AG04449 (cell line): ENCODE results near the gene HINT3.
"Not testable (repeated sequence)": the region's sequence is repeated elsewhere in the genome, so short reads cannot be mapped to it uniquely, and the experiment has no call there.

Source experiments
- CTCF ChIA-PET: fragments of 350-600 bp; formaldehyde crosslinking; extraction: SDS; loops from one replicate; lab custom pipeline; 2021; ENCODE audit warnings: antibody characterized with exemption; lab: Yijun Ruan, JAX
- POLR2A ChIA-PET: fragments of 400-600, 350-600 bp; formaldehyde crosslinking; extraction: SDS; loops from one replicate; lab custom pipeline; 2020; ENCODE audit warnings: antibody characterized with exemption, inconsistent platforms; lab: Yijun Ruan, JAX
- DNase-seq: peaks from one replicate; pipeline ENCODE4 v3.0.0-alpha.2; 2010; ENCODE audit warnings: low read depth, low spot score
- H3K4me3 ChIP-seq: 2 replicates; pipeline ENCODE4 v1.5.1; 2011; ENCODE audit warnings: low read depth, mild to moderate bottlenecking, control low read depth, low read length
- CTCF ChIP-seq: IDR thresholded peaks from one replicate; pipeline ENCODE4 v1.5.1; 2011; ENCODE audit warnings: mild to moderate bottlenecking, moderate library complexity, low read length, control low read depth, inconsistent platforms; ENCODE audit not compliant: insufficient read depth; ENCODE audit errors: missing control alignments

The HINT3 gene

GRCh38 chr6:125956506-125957390, at the start of gene HINT3:
TSS of gene HINT3 (plus strand) at chr6:125956770. CDS start at chr6:125956978, 208 bp downstream.
- DNase-seq, result peak; percentile 79
- ChIA-PET POLR2A (interaction anchor here (0.6 to 1.3 kb wide), 7 partner anchors 17 to 655 kb away, joined by 3 to 4 read pairs (median 4); partner anchors contain the start of genes HDDC2 and NCOA7), CTCF (interaction anchor here (0.6 to 10.2 kb wide), 64 partner anchors 8 to 646 kb away, joined by 3 to 241 read pairs (median 4); partner anchors contain the start of genes NCOA7 and TRMT11)
- peak within 1 kb of the TSS; percentile 91 for H3K4me3 ChIP-seq
- peak; percentile 94 for TF ChIP-seq CTCF

- POLR2A ChIA-PET, result no interaction called here
- CTCF ChIA-PET, result interaction anchor here (0.8 to 1.2 kb wide), 4 partner anchors 9 to 64 kb away, joined by 3 to 4 read pairs (median 4); no protein-coding TSS in a partner anchor
- no peak overlapping the region for H3K4me3 ChIP-seq
- no peak for DNase-seq
- TF ChIP-seq CTCF, result no peak
These were observed 46.0 kb upstream of the HINT3 start for GRCh38 chr6:125910527-125910926.

- CTCF ChIA-PET, result interaction anchor here (0.9 to 1.2 kb wide), 3 partner anchors 10 to 45 kb away, joined by 3 to 4 read pairs (median 4); no protein-coding TSS in a partner anchor
- H3K4me3 ChIP-seq, POLR2A ChIA-PET, DNase-seq: not testable (repeated sequence)
These were observed 45.5 kb upstream of the HINT3 start for GRCh38 chr6:125911051-125911451.

GRCh38 chr6:125912430-125912829, 44.1 kb upstream of the HINT3 start:
- POLR2A ChIA-PET, result interaction anchor here (0.7 kb wide), 1 partner anchor 63 kb away, joined by 3 read pairs; no protein-coding TSS in a partner anchor
- not testable (repeated sequence) for DNase-seq, H3K4me3 ChIP-seq
- CTCF ChIA-PET, result interaction anchor here (2.4 kb wide), 1 partner anchor 44 kb away, joined by 19 read pairs; the partner anchor contains the start of gene HINT3

GRCh38 chr6:125913145-125913544, 43.4 kb upstream of the HINT3 start:
- ChIA-PET POLR2A (no interaction called here), CTCF (interaction anchor here (1.6 to 2.4 kb wide), 3 partner anchors 39 to 61 kb away, joined by 3 to 19 read pairs (median 6); partner anchors contain the start of gene HINT3)

GRCh38 chr6:125913864-125914351, 42.7 kb upstream of the HINT3 start:
- H3K4me3 ChIP-seq, result no peak overlapping the region
- DNase-seq, result peak; percentile 95
- TF ChIP-seq CTCF, result no peak
- CTCF ChIA-PET, result interaction anchor here (1.0 to 2.4 kb wide), 6 partner anchors 12 to 122 kb away, joined by 3 to 19 read pairs (median 4); partner anchors contain the start of gene HINT3
- POLR2A ChIA-PET, result interaction anchor here (0.6 kb wide), 1 partner anchor 42 kb away, joined by 4 read pairs; no protein-coding TSS in a partner anchor

More at GRCh38 chr6:125913145-125913544, 43.4 kb upstream of the HINT3 start:
- no peak for TF ChIP-seq CTCF
- H3K4me3 ChIP-seq, result no peak overlapping the region
- no peak for DNase-seq

- no peak for TF ChIP-seq CTCF
- ChIA-PET POLR2A (no interaction called here), CTCF (interaction anchor here (0.8 to 5.6 kb wide), 3 partner anchors 12 to 38 kb away, joined by 5 to 28 read pairs (median 19); partner anchors contain the start of gene HINT3)
- no peak for DNase-seq
- no peak overlapping the region for H3K4me3 ChIP-seq
These were observed 38.3 kb upstream of the HINT3 start for GRCh38 chr6:125918230-125918629.
